PC-9 (cell line): ENCODE measurements around the gene PGM2. TPM values are rescaled to one million over a fixed set of nuclear protein-coding genes. Genes with fewer than 3 reads are reported as not detected.
A peak's percentile ranks its signal among the peaks of the same experiment; 100 is the strongest.
"Not testable (repeated sequence)": the region's sequence is repeated elsewhere in the genome, so short reads cannot be mapped to it uniquely, and the experiment has no call there.

Source experiments
- BruUV-seq: library from RNA; stranded (reverse); fragments of 400-500 nt; replicated peaks from 2 replicates; lab custom pipeline; 2021; lab: Mats Ljungman, UMichigan
- CTCF ChIA-PET: fragments of 300-600 bp; sonication (Branson Sonifier 250); formaldehyde crosslinking; loops from one replicate; lab custom pipeline; 2022; ENCODE audit warnings: antibody characterized with exemption; lab: Charles Lee
- POLR2A ChIA-PET: fragments of 300-600 bp; sonication (Branson Sonifier 250); formaldehyde crosslinking; loops from one replicate; lab custom pipeline; 2022; ENCODE audit warnings: antibody characterized with exemption; ENCODE audit not compliant: unreplicated experiment; lab: Charles Lee
- DNase-seq, 2 experiments: peaks; one replicate each; pipeline versions ENCODE4 v3.0.0 to v3.0.0-alpha.2; 2015 to 2022; ENCODE audit warnings: mixed read lengths in 1 of 2
- H2AFZ ChIP-seq: fragments of 200-600 bp; sonication (generic); 2 replicates; pipeline ENCODE4 v1.8.1; 2017; ENCODE audit warnings: antibody characterized with exemption
- H3F3A ChIP-seq: fragments of 200-600 bp; sonication (generic); 2 replicates; pipeline ENCODE4 v1.8.1; 2017; ENCODE audit warnings: antibody characterized with exemption, mild to moderate bottlenecking, low read depth; ENCODE audit not compliant: insufficient read depth
- H3K27ac ChIP-seq: fragments of 200-600 bp; sonication (generic); 2 replicates; pipeline ENCODE4 v1.6.1; 2016; ENCODE audit warnings: mixed run types
- H3K27me3 ChIP-seq: fragments of 200-600 bp; sonication (generic); 2 replicates; pipeline ENCODE4 v1.6.1; 2016; ENCODE audit warnings: low read depth, mixed run types; ENCODE audit not compliant: insufficient read depth
- H3K36me3 ChIP-seq: fragments of 200-600 bp; sonication (generic); 2 replicates; pipeline ENCODE4 v1.6.1; 2016; ENCODE audit warnings: low read depth, mixed run types
- H3K4me1 ChIP-seq: fragments of 200-600 bp; sonication (generic); replicated peaks from 2 replicates; pipeline ENCODE4 v1.6.1; 2016; ENCODE audit warnings: mixed run types; ENCODE audit not compliant: insufficient read depth
- H3K4me2 ChIP-seq: fragments of 200-600 bp; sonication (generic); 2 replicates; pipeline ENCODE4 v1.6.1; 2017; ENCODE audit warnings: mixed run types
- H3K4me3 ChIP-seq: fragments of 200-600 bp; sonication (generic); 2 replicates; pipeline ENCODE4 v1.6.1; 2016; ENCODE audit warnings: mixed run types
- H3K79me2 ChIP-seq: fragments of 200-600 bp; sonication (generic); 2 replicates; pipeline ENCODE4 v1.6.1; 2017; ENCODE audit warnings: low read depth, mixed run types
- H3K9me2 ChIP-seq: fragments of 200-600 bp; sonication (generic); 2 replicates; pipeline ENCODE4 v1.8.1; 2017; ENCODE audit warnings: mild to moderate bottlenecking; ENCODE audit not compliant: insufficient read depth
- H3K9me3 ChIP-seq: fragments of 200-600 bp; sonication (generic); 2 replicates; pipeline ENCODE4 v1.8.1; 2016; ENCODE audit warnings: low read depth; ENCODE audit not compliant: insufficient read depth
- H4K20me1 ChIP-seq: fragments of 200-600 bp; sonication (generic); 2 replicates; pipeline ENCODE4 v1.8.1; 2017; ENCODE audit not compliant: insufficient read depth
- EZH2 ChIP-seq: fragments of 200-600 bp; sonication (generic); IDR thresholded peaks from 2 replicates; pipeline ENCODE4 v1.8.0; 2017; ENCODE audit warnings: antibody characterized with exemption, low read depth
- intact Hi-C: fragments of 100-400 bp; cut with micrococcal nuclease; formaldehyde crosslinking; loops from one replicate; pipeline ENCODE4 v1.10.0; 2022; ENCODE audit not compliant: unreplicated experiment
- total RNA-seq: library from RNA; stranded (reverse); gene quantifications from 2 replicates; pipeline ENCODE4 v1.2.3, GENCODE V29; 2021
- TF ChIP-seq, protein P1 (sequence below): fragments of 200-600 bp; sonication (generic); conservative IDR thresholded peaks from 2 replicates; pipeline ENCODE4 v1.6.1; 2017; ENCODE audit warnings: mixed run types, antibody characterized with exemption, mild to moderate bottlenecking, moderate library complexity

The PGM2 gene
- total RNA-seq, 1 experiment from 2014 or later, result 32.5 TPM

DNA sequence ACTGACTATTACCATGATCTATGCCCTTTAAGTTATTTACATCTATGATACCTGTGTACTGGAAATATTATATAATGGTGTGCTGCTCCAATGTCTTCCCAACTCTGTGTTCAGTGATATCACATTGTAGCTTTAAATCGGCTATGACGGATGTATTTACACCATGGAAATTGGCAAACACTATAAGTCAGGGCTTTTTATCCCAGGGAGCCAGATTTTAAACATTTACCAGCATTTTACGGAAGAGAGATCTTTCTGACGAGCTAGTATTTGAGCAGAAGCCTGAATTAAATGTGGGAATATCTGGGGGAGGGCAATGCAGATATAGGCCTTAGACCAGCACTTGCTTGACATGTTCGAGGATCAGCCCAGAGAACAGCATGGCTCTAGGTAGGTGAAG, 7.7 kb upstream of the PGM2 start:
- Histone ChIP-seq H3K4me2 (no peak overlapping the region), H2AFZ (no peak overlapping the region), H4K20me1 (no peaks in the 10 kb centered on the region), H3K79me2 (no peaks in the 10 kb centered on the region), H3K4me1 (no peaks in the 10 kb centered on the region), H3K4me3 (no peak overlapping the region), H3K27me3 (no peaks in the 10 kb centered on the region), H3K27ac (no peak overlapping the region), H3K36me3 (no peaks in the 10 kb centered on the region), H3K9me3 (0 out of 2 replicates have a peak, but pooled peaks cover 3% of the 10 kb centered on the region), H3K9me2 (no peaks in the 10 kb centered on the region), H3F3A (no peaks in the 10 kb centered on the region)
- BruUV-seq, result no TSS peak
- no peak for TF ChIP-seq EZH2
- TF ChIP-seq, protein P1, sequence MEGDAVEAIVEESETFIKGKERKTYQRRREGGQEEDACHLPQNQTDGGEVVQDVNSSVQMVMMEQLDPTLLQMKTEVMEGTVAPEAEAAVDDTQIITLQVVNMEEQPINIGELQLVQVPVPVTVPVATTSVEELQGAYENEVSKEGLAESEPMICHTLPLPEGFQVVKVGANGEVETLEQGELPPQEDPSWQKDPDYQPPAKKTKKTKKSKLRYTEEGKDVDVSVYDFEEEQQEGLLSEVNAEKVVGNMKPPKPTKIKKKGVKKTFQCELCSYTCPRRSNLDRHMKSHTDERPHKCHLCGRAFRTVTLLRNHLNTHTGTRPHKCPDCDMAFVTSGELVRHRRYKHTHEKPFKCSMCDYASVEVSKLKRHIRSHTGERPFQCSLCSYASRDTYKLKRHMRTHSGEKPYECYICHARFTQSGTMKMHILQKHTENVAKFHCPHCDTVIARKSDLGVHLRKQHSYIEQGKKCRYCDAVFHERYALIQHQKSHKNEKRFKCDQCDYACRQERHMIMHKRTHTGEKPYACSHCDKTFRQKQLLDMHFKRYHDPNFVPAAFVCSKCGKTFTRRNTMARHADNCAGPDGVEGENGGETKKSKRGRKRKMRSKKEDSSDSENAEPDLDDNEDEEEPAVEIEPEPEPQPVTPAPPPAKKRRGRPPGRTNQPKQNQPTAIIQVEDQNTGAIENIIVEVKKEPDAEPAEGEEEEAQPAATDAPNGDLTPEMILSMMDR, result no peak
- no peak for DNase-seq
- CTCF ChIA-PET, result no interaction called here
- POLR2A ChIA-PET, result no interaction called here
- intact Hi-C loops, result no loop called here

DNA sequence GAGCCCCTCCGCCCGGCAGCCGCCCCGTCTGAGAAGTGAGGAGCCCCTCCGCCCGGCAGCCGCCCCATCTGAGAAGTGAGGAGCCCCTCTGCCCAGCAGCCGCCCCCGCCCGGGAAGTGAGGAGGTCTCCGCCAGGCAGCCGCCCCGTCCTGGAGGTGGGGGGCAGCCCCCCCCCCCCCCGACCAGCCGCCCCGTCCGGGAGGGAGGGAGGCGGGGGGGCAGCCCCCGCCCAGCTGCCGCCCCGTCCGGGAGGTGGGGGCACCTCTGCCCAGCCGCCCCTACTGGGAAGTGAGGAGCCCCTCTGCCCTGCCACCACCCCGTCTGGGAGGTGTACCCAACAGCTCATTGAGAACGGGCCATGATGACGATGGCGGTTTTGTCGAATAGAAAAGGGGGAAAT, 6.0 kb upstream of the PGM2 start:
- H3K4me2 ChIP-seq, H3K27me3 ChIP-seq, H3K36me3 ChIP-seq, BruUV-seq, H3K9me3 ChIP-seq, H3K79me2 ChIP-seq, H3K4me1 ChIP-seq, H3F3A ChIP-seq, H2AFZ ChIP-seq, H3K27ac ChIP-seq, DNase-seq, H3K9me2 ChIP-seq, H4K20me1 ChIP-seq, intact Hi-C loops, H3K4me3 ChIP-seq, CTCF ChIA-PET, POLR2A ChIA-PET: not testable (repeated sequence)

DNA sequence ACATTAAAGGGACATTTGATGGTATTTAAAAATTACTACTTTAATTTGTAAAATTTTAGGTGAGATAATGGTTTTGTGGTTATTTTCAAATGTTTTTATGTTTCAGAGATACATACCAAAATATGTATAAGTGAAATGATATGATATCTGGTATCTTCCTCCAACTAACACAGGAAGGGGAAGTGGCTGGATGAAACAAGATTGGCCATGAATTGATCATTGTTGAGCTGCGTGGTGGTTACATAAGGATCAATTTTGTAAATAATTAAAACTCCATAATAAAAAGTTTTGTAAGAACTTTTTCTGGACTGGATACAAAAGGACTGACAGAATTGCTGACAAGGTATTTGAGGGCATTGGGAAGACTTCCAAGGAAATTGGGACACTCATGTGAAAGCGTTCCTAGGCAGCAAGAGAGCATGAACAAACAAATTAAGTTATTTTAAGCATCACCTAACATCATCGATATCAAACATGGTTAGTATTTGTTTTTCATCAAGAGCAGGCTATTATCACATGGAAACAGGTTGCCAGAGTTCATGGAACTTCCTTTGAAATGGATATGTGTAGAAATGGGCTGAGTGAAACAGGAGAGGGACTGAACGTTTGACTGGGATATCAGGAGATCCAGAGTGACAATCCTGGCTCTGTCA, 4.4 kb upstream of the PGM2 start:
- no peaks in the 10 kb centered on the region for H3K27me3 ChIP-seq
- no peak overlapping the region for H2AFZ ChIP-seq
- H4K20me1 ChIP-seq, result no peaks in the 10 kb centered on the region
- no peaks in the 10 kb centered on the region for H3K9me2 ChIP-seq
- no peak for DNase-seq
- ChIA-PET POLR2A (interaction anchor here (0.7 kb wide), 1 partner anchor 166 kb away, joined by 3 read pairs; no protein-coding TSS in a partner anchor), CTCF (no interaction called here)
- H3F3A ChIP-seq, result no peaks in the 10 kb centered on the region
- H3K4me1 ChIP-seq, result peaks cover 6% of the 10 kb centered on the region
- H3K4me2 ChIP-seq, result no peak overlapping the region
- no peaks in the 10 kb centered on the region for H3K9me3 ChIP-seq
- TF ChIP-seq EZH2, result no peak
- TF ChIP-seq, protein P1, result no peak
- H3K27ac ChIP-seq, result no peak overlapping the region
- no TSS peak for BruUV-seq
- intact Hi-C loops, result no loop called here
- H3K4me3 ChIP-seq, result no peak overlapping the region
- no peaks in the 10 kb centered on the region for H3K79me2 ChIP-seq
- no peaks in the 10 kb centered on the region for H3K36me3 ChIP-seq

DNA sequence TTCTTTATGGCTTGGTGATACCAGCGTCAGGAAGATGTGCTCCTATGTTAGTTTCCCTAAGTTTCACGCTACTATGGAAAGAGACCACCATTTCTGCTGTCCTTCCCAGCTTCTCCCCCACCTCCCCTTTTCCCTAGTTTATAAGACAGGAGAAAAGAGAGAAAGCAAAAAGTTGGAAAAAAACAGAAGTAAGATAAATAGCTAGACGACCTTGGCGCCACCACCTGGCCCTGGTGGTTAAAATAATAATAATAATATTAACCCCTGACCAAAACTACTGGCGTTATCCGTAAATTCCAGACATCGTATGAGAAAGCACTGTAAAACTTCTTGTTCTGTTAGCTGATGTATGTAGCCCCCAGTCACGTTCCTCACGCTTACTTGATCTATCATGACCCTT, 985 bp upstream of the PGM2 start:
- intact Hi-C loops, result loop anchor here (5.0 kb wide), 1 partner anchor 67 kb away; the partner anchor contains the start of gene TBC1D1
- Histone ChIP-seq H3K4me1 (peaks cover 20% of the 10 kb centered on the region), H3K27ac (peak overlapping the region; percentile 54), H3K4me3 (peak overlapping the region; percentile 91), H3K79me2 (peaks cover 18% of the 10 kb centered on the region), H3K4me2 (peak overlapping the region; percentile 86), H2AFZ (peak overlapping the region; percentile 88)
- POLR2A ChIA-PET, result interaction anchor here (0.6 to 0.8 kb wide), 3 partner anchors 19 to 817 kb away, joined by 4 to 6 read pairs (median 5); no protein-coding TSS in a partner anchor
- H3F3A ChIP-seq, H4K20me1 ChIP-seq, H3K27me3 ChIP-seq, H3K36me3 ChIP-seq, H3K9me2 ChIP-seq, BruUV-seq, CTCF ChIA-PET, H3K9me3 ChIP-seq: not testable (repeated sequence)
- peak in 1 of 2 experiments; percentile 3 for DNase-seq
